Stimulated activated CD8-positive, alpha-beta memory T cell treated with anti-CD3 and anti-CD28 coated beads, Interleukin-2, amount 100 ng/mL, for 48 hours (primary cell): ENCODE results near the gene SCN7A.

Source experiments
- DNase-seq, 2 donors: peaks; one replicate each; pipeline ENCODE4 v3.0.0-alpha.2; 2020; ENCODE audit warnings: low read depth in 2 of 2

The SCN7A gene

GRCh38 chr2:166404831-166405568 is 89.0 kb downstream of the SCN7A start:
- DNase-seq: no peak

GRCh38 chr2:166394245-166394644 is 99.8 kb downstream of the SCN7A start:
- no peak for DNase-seq

- no peak for DNase-seq
These were observed 101.0 kb downstream of the SCN7A start for GRCh38 chr2:166393008-166393407.

GRCh38 chr2:166388481-166389070 is 105.5 kb downstream of the SCN7A start:
- DNase-seq: no peak

- DNase-seq: no peak
These were observed 108.7 kb downstream of the SCN7A start for GRCh38 chr2:166385313-166385712.

GRCh38 chr2:166384774-166385173 is 109.3 kb downstream of the SCN7A start:
- DNase-seq: no peak

- DNase-seq: no peak
These were observed 111.6 kb downstream of the SCN7A start for GRCh38 chr2:166382448-166382847.

- no peak for DNase-seq
These were observed 113.4 kb downstream of the SCN7A start for GRCh38 chr2:166380615-166381014.

- DNase-seq: no peak
These were observed 117.2 kb downstream of the SCN7A start for GRCh38 chr2:166376873-166377272.

GRCh38 chr2:166376488-166376828 is 117.6 kb downstream of the SCN7A start:
- no peak for DNase-seq

- DNase-seq: peak in 1 of 2 donors; percentile 12
These were observed 118.1 kb downstream of the SCN7A start, which contains the start of gene SCN9A for GRCh38 chr2:166375736-166376487. Gene SCN9A, minus strand, starts transcription at chr2:166375944. Its CDS starts 64,188 bp downstream, at chr2:166311756.

GRCh38 chr2:166375195-166375735 is 118.8 kb downstream of the SCN7A start:
- DNase-seq: no peak

GRCh38 chr2:166373951-166374350 is 120.1 kb downstream of the SCN7A start:
- DNase-seq: no peak

GRCh38 chr2:166373539-166373938 is 120.5 kb downstream of the SCN7A start:
- DNase-seq: no peak

- DNase-seq: no peak
These were observed 120.9 kb downstream of the SCN7A start for GRCh38 chr2:166373105-166373504.

GRCh38 chr2:166372046-166372445 is 122.0 kb downstream of the SCN7A start:
- DNase-seq: no peak

GRCh38 chr2:166365803-166366420 is 128.1 kb downstream of the SCN7A start:
- no peak for DNase-seq

- no peak for DNase-seq
These were observed 128.8 kb downstream of the SCN7A start for GRCh38 chr2:166365239-166365638.

GRCh38 chr2:166364476-166365161 is 129.4 kb downstream of the SCN7A start:
- no peak for DNase-seq

- DNase-seq: no peak
These were observed 132.5 kb downstream of the SCN7A start for GRCh38 chr2:166361351-166362153.

GRCh38 chr2:166360906-166361305 is 133.1 kb downstream of the SCN7A start:
- no peak for DNase-seq
